ENCODE measurements around the gene C1orf174.

GRCh38 chr1:3890389-3891328, 9.4 kb downstream of the C1orf174 start:
- TF ChIP-seq POLR2AphosphoS5 (IDR thresholded peaks at IDR 0.05), result no peak
- no peak for TF ChIP-seq EP300 (conservative IDR thresholded peaks at IDR 0.05; ENCODE audit: poor library complexity, severe bottlenecking)
- TF ChIP-seq CTCF (IDR thresholded peaks at IDR 0.05; ENCODE audit: poor library complexity, severe bottlenecking), result no peak
- no peak for TF ChIP-seq EZH2 (IDR thresholded peaks at IDR 0.05; ENCODE audit: borderline replicate concordance, insufficient read depth, low read length, poor library complexity, severe bottlenecking)
- TF ChIP-seq REST (IDR thresholded peaks at IDR 0.05; ENCODE audit: borderline replicate concordance), result no peak
- no peak for TF ChIP-seq SMC3 (conservative IDR thresholded peaks at IDR 0.05; ENCODE audit: poor library complexity)
- no peak for TF ChIP-seq TAF1 (IDR thresholded peaks at IDR 0.05; ENCODE audit: low read depth)
- TF ChIP-seq MXI1 (conservative IDR thresholded peaks at IDR 0.05; ENCODE audit: poor library complexity, severe bottlenecking), result no peak

All from neural cell (in vitro differentiated cells).